GM19372 (cell line): ENCODE data around the gene ALPL.

ENCODE experiments used
- ATAC-seq: cut with Tn5 transposase; IDR thresholded peaks from one replicate; pipeline ENCODE4 v1.9.1; 2021; ENCODE audit warnings: mild to moderate bottlenecking, low read depth, moderate library complexity; ENCODE audit not compliant: unreplicated experiment

Gene ALPL

GRCh38 chr1:21574466-21575151 lies 65.4 kb downstream of the ALPL start:
- no peak for ATAC-seq

- no peak for ATAC-seq
Observed at GRCh38 chr1:21575351-21575942, 66.2 kb downstream of the ALPL start.

- no peak for ATAC-seq
Observed at GRCh38 chr1:21576031-21576797, 67.0 kb downstream of the ALPL start.

- no peak for ATAC-seq
Observed at GRCh38 chr1:21576798-21577187, 67.6 kb downstream of the ALPL start.

- ATAC-seq: no peak
Observed at GRCh38 chr1:21577324-21577723, 68.1 kb downstream of the ALPL start.

- no peak for ATAC-seq
Observed at GRCh38 chr1:21577933-21578332, 68.7 kb downstream of the ALPL start.

GRCh38 chr1:21579791-21580190 lies 70.6 kb downstream of the ALPL start:
- no peak for ATAC-seq

GRCh38 chr1:21584096-21584495 lies 74.9 kb downstream of the ALPL start:
- ATAC-seq: no peak

- no peak for ATAC-seq
Observed at GRCh38 chr1:21585037-21585436, 75.8 kb downstream of the ALPL start.

GRCh38 chr1:21586222-21586621 lies 77.0 kb downstream of the ALPL start:
- no peak for ATAC-seq

GRCh38 chr1:21586846-21587601 lies 77.8 kb downstream of the ALPL start:
- ATAC-seq: no peak

GRCh38 chr1:21587602-21587953 lies 78.4 kb downstream of the ALPL start:
- no peak for ATAC-seq

- no peak for ATAC-seq
Observed at GRCh38 chr1:21589618-21590017, 80.4 kb downstream of the ALPL start.

- ATAC-seq: no peak
Observed at GRCh38 chr1:21590126-21590880, 81.1 kb downstream of the ALPL start.

- ATAC-seq: no peak
Observed at GRCh38 chr1:21590934-21591333, 81.7 kb downstream of the ALPL start.

GRCh38 chr1:21592086-21592865 lies 83.1 kb downstream of the ALPL start:
- no peak for ATAC-seq

- no peak for ATAC-seq
Observed at GRCh38 chr1:21593231-21593630, 84.0 kb downstream of the ALPL start.

- no peak for ATAC-seq
Observed at GRCh38 chr1:21594501-21594900, 85.3 kb downstream of the ALPL start.
